HCT116 (cell line): ENCODE measurements around the gene KLHDC9. TPM values are rescaled to one million over a fixed set of nuclear protein-coding genes. Genes with fewer than 3 reads are reported as not detected.

Experiments used
- ATAC-seq: fragments of 200-7000 bp; cut with Tn5 transposase; 2 replicates; pipeline ENCODE4 v1.9.1; 2020; ENCODE audit warnings: mild to moderate bottlenecking, moderate library complexity
- BruUV-seq: library from RNA; stranded (reverse); fragments of 400-500 nt; replicated peaks from 2 replicates; lab custom pipeline; 2021; lab: Mats Ljungman, UMichigan
- CTCF ChIA-PET: fragments of 300-600 bp; sonication (Branson Sonifier 250); formaldehyde crosslinking; loops from one replicate; lab custom pipeline; 2021; ENCODE audit warnings: antibody characterized with exemption; lab: Charles Lee
- POLR2A ChIA-PET: fragments of 300-600, 350-600 bp; sonication (Branson Sonifier 250); formaldehyde crosslinking; loops from one replicate; lab custom pipeline; 2021; ENCODE audit warnings: antibody characterized with exemption; lab: Charles Lee
- RAD21 ChIA-PET, 2 experiments: fragments of 300-600 bp; sonication (Branson Sonifier 250); formaldehyde crosslinking; loops; one replicate each; lab custom pipeline; 2023; ENCODE audit warnings: low total read pairs in 2 of 2; ENCODE audit not compliant: uncharacterized antibody in 2 of 2, unreplicated experiment in 2 of 2, low non-redundant PET in 1 of 2; lab: Charles Lee
- DNase-seq: peaks from one replicate; pipeline ENCODE4 v3.0.0-alpha.2; 2010; ENCODE audit warnings: low read depth, low spot score
- H2AFZ ChIP-seq: fragments of 200-600 bp; shearing (Covaris generic), sonication (generic); 2 replicates; pipeline ENCODE4 v1.6.1; 2017; ENCODE audit warnings: low read depth, mixed run types, mixed read lengths, antibody characterized with exemption, low read length; ENCODE audit not compliant: poor library complexity, severe bottlenecking
- H3K27ac ChIP-seq: 2 replicates; pipeline ENCODE4 v1.5.1; 2012; ENCODE audit warnings: low read depth, low read length
- H3K27me3 ChIP-seq: fragments of 200-600 bp; sonication (generic); 2 replicates; pipeline ENCODE4 v1.6.1; 2016; ENCODE audit warnings: mixed run types, low read length, mixed read lengths; ENCODE audit not compliant: insufficient read depth
- H3K36me3 ChIP-seq, 2 experiments: fragments of 200-500 bp in 1 of 2; fragments of 200-600 bp in 1 of 2; sonication (Bioruptor generic) in 1 of 2; sonication (generic) in 1 of 2; 2 replicates each; pipeline versions ENCODE4 v1.5.1 to v1.6.1; 2014 to 2016; ENCODE audit warnings: low read length in 2 of 2, inconsistent platforms in 1 of 2, mixed read lengths in 1 of 2, mixed run types in 1 of 2; ENCODE audit not compliant: insufficient read depth in 2 of 2, control insufficient read depth in 1 of 2
- H3K4me1 ChIP-seq, 2 experiments: fragments of 200-600 bp in 1 of 2; sonication (generic) in 1 of 2; 2 replicates each; pipeline versions ENCODE4 v1.5.1 to v1.6.1; 2012 to 2017; ENCODE audit warnings: low read length in 2 of 2, inconsistent platforms in 1 of 2, mild to moderate bottlenecking in 1 of 2, mixed read lengths in 1 of 2, mixed run types in 1 of 2, moderate library complexity in 1 of 2; ENCODE audit not compliant: insufficient read depth in 2 of 2, control insufficient read depth in 1 of 2
- H3K4me2 ChIP-seq: fragments of 200-600 bp; sonication (generic); 2 replicates; pipeline ENCODE4 v1.6.1; 2017; ENCODE audit warnings: mixed run types, low read length, mixed read lengths
- H3K4me3 ChIP-seq, 2 experiments: fragments of 200-600 bp in 1 of 2; sonication (generic) in 1 of 2; replicated peaks in 1 of 2; 2 replicates each; pipeline ENCODE4 v1.5.1; 2011 to 2016; ENCODE audit warnings: low read length in 2 of 2, control low read depth in 1 of 2, low read depth in 1 of 2, mild to moderate bottlenecking in 1 of 2, mixed read lengths in 1 of 2, mixed run types in 1 of 2
- H3K79me2 ChIP-seq: fragments of 200-600 bp; sonication (generic); 2 replicates; pipeline ENCODE4 v1.6.1; 2017; ENCODE audit warnings: mild to moderate bottlenecking, mixed run types, low read length, moderate library complexity, mixed read lengths; ENCODE audit not compliant: insufficient read depth
- H3K9ac ChIP-seq: fragments of 200-600 bp; sonication (generic); 2 replicates; pipeline ENCODE4 v1.6.1; 2016; ENCODE audit warnings: low read length, mixed read lengths
- H3K9me2 ChIP-seq: fragments of 200-600 bp; sonication (generic), shearing (Covaris generic); 2 replicates; pipeline ENCODE4 v1.6.1; 2017; ENCODE audit warnings: mixed run types, mild to moderate bottlenecking, moderate library complexity; ENCODE audit not compliant: insufficient read depth
- H3K9me3 ChIP-seq, 2 experiments: fragments of 200-500 bp in 1 of 2; fragments of 200-600 bp in 1 of 2; sonication (Bioruptor generic) in 1 of 2; sonication (generic) in 1 of 2; 2 replicates each; pipeline ENCODE4 v1.6.1; 2014 to 2017; ENCODE audit warnings: low read length in 2 of 2, mixed read lengths in 2 of 2, inconsistent platforms in 1 of 2, low read depth in 1 of 2, mild to moderate bottlenecking in 1 of 2, mixed run types in 1 of 2, moderate library complexity in 1 of 2; ENCODE audit not compliant: control insufficient read depth in 1 of 2, insufficient read depth in 1 of 2
- H4K20me1 ChIP-seq: fragments of 200-600 bp; sonication (generic), shearing (Covaris generic); 2 replicates; pipeline ENCODE4 v1.6.1; 2017; ENCODE audit warnings: mixed run types, mild to moderate bottlenecking, moderate library complexity; ENCODE audit not compliant: insufficient read depth
- CEBPB ChIP-seq: IDR thresholded peaks from 2 replicates; pipeline ENCODE4 v1.6.1; 2012; ENCODE audit warnings: low read depth
- FOSL1 ChIP-seq: IDR thresholded peaks from 2 replicates; pipeline ENCODE4 v1.6.1; 2012; ENCODE audit warnings: low read depth
- JUND ChIP-seq: IDR thresholded peaks from 2 replicates; pipeline ENCODE4 v1.6.1; 2012
- POLR2A ChIP-seq: IDR thresholded peaks from 2 replicates; pipeline ENCODE4 v1.7.0; 2011; ENCODE audit warnings: borderline replicate concordance; ENCODE audit not compliant: insufficient read depth, insufficient read length; ENCODE audit errors: extremely low read depth
- POLR2AphosphoS5 ChIP-seq: IDR thresholded peaks from 2 replicates; pipeline ENCODE4 v1.6.1; 2011; ENCODE audit warnings: mild to moderate bottlenecking, low read depth, low read length, moderate library complexity
- RAD21 ChIP-seq: IDR thresholded peaks from 2 replicates; pipeline ENCODE4 v1.6.1; 2012; ENCODE audit warnings: low read depth, mild to moderate bottlenecking
- SIN3A ChIP-seq: IDR thresholded peaks from 2 replicates; pipeline ENCODE4 v1.6.1; 2012; ENCODE audit warnings: low read depth
- SP1 ChIP-seq: IDR thresholded peaks from 2 replicates; pipeline ENCODE4 v1.6.1; 2012; ENCODE audit warnings: low read depth
- TCF7L2 ChIP-seq: IDR thresholded peaks from 2 replicates; pipeline ENCODE4 v1.7.0; 2011; ENCODE audit warnings: borderline replicate concordance, inconsistent platforms; ENCODE audit not compliant: insufficient read depth, insufficient read length; ENCODE audit errors: extremely low read depth
- YY1 ChIP-seq: IDR thresholded peaks from 2 replicates; pipeline ENCODE4 v1.6.1; 2011; ENCODE audit warnings: low read length, low read depth, moderate library complexity, mild to moderate bottlenecking; ENCODE audit not compliant: insufficient replicate concordance; ENCODE audit errors: extremely low read depth
- ZFX ChIP-seq: fragments of 450-650 bp; IDR thresholded peaks from 2 replicates; pipeline ENCODE4 v1.6.1; 2017
- ZNF274 ChIP-seq: fragments of 200-500 bp; sonication (Bioruptor generic); IDR thresholded peaks from 2 replicates; pipeline ENCODE4 v1.6.1; 2014; ENCODE audit warnings: mild to moderate bottlenecking, low read depth, low read length, inconsistent platforms
- intact Hi-C: fragments of 100-400 bp; cut with micrococcal nuclease; formaldehyde crosslinking; loops from 2 replicates; pipeline ENCODE4 v1.10.0; 2022
- total RNA-seq: library from RNA; stranded (reverse); gene quantifications from one replicate; pipeline ENCODE4 v1.2.1, GENCODE V29; 2021; ENCODE audit not compliant: unreplicated experiment
- TF ChIP-seq, protein P1 (sequence below): IDR thresholded peaks from 2 replicates; pipeline ENCODE4 v1.6.1; 2011; ENCODE audit warnings: mild to moderate bottlenecking, low read length, moderate library complexity; ENCODE audit not compliant: insufficient replicate concordance; ENCODE audit errors: extremely low read depth
- TF ChIP-seq, protein P2 (sequence below): IDR thresholded peaks from 2 replicates; pipeline ENCODE4 v1.6.1; 2012; ENCODE audit warnings: low read depth
- TF ChIP-seq, protein P3 (sequence below): IDR thresholded peaks from 2 replicates; pipeline ENCODE4 v1.6.1; 2012

Gene KLHDC9
- total RNA-seq, 1 experiment from 2014 or later = 1.4 TPM

DNA sequence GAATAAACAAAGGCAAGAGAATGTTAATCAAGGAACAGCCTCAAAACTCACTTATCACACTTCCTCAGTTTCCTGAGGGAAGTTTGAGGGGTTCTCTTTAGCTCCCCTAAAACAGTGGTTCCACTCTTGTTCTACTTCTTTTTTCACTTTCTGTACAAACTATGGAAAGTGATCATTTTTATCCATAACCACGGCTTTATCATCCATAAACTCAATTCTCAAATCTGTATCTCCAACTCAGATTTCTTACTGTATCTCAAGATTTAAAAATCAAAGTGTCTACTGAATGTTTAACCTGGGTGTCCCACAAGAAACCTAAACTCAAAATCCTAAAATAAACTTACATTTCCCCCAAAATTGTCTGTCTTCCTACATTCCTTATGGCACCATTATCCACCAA, 15.8 kb downstream of the KLHDC9 start:
- CTCF ChIA-PET = no interaction called here
- RAD21 ChIA-PET = no interaction called here
- H3K27me3 ChIP-seq = no peaks in the 10 kb centered on the region
- ATAC-seq = no peak
- peak overlapping the region; percentile 84; the same call in 1 of the 2 replicates for H3K4me2 ChIP-seq
- no peaks in the 10 kb centered on the region for H3K9me2 ChIP-seq
- H3K36me3 ChIP-seq = peaks cover 0 to 21% of the 10 kb centered on the region in 2 experiments; a peak in 1 of 4 replicates
- H3K4me3 ChIP-seq = no peak overlapping the region
- intact Hi-C loops = no loop called here
- BruUV-seq = no TSS peak
- POLR2A ChIA-PET = no interaction called here
- DNase-seq = no peak
- H4K20me1 ChIP-seq = peaks cover 15% of the 10 kb centered on the region; the same call in 1 of the 2 replicates
- peaks cover 27 to 46% of the 10 kb centered on the region in 2 experiments for H3K4me1 ChIP-seq
- H3K9me3 ChIP-seq = no peaks in the 10 kb centered on the region
- no peak overlapping the region for H2AFZ ChIP-seq
- TF ChIP-seq YY1 (no peak), TCF7L2 (no peak), CEBPB (no peak), RAD21 (no peak), FOSL1 (no peak), SP1 (no peak), ZFX (no peak), ZNF274 (no peak), JUND (no peak), SIN3A (no peak), POLR2A (no peak), POLR2AphosphoS5 (no peak)
- TF ChIP-seq, protein P1, sequence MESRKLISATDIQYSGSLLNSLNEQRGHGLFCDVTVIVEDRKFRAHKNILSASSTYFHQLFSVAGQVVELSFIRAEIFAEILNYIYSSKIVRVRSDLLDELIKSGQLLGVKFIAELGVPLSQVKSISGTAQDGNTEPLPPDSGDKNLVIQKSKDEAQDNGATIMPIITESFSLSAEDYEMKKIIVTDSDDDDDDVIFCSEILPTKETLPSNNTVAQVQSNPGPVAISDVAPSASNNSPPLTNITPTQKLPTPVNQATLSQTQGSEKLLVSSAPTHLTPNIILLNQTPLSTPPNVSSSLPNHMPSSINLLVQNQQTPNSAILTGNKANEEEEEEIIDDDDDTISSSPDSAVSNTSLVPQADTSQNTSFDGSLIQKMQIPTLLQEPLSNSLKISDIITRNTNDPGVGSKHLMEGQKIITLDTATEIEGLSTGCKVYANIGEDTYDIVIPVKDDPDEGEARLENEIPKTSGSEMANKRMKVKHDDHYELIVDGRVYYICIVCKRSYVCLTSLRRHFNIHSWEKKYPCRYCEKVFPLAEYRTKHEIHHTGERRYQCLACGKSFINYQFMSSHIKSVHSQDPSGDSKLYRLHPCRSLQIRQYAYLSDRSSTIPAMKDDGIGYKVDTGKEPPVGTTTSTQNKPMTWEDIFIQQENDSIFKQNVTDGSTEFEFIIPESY = no peak
- TF ChIP-seq, protein P2, sequence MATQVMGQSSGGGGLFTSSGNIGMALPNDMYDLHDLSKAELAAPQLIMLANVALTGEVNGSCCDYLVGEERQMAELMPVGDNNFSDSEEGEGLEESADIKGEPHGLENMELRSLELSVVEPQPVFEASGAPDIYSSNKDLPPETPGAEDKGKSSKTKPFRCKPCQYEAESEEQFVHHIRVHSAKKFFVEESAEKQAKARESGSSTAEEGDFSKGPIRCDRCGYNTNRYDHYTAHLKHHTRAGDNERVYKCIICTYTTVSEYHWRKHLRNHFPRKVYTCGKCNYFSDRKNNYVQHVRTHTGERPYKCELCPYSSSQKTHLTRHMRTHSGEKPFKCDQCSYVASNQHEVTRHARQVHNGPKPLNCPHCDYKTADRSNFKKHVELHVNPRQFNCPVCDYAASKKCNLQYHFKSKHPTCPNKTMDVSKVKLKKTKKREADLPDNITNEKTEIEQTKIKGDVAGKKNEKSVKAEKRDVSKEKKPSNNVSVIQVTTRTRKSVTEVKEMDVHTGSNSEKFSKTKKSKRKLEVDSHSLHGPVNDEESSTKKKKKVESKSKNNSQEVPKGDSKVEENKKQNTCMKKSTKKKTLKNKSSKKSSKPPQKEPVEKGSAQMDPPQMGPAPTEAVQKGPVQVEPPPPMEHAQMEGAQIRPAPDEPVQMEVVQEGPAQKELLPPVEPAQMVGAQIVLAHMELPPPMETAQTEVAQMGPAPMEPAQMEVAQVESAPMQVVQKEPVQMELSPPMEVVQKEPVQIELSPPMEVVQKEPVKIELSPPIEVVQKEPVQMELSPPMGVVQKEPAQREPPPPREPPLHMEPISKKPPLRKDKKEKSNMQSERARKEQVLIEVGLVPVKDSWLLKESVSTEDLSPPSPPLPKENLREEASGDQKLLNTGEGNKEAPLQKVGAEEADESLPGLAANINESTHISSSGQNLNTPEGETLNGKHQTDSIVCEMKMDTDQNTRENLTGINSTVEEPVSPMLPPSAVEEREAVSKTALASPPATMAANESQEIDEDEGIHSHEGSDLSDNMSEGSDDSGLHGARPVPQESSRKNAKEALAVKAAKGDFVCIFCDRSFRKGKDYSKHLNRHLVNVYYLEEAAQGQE = no peak
- TF ChIP-seq, protein P3, sequence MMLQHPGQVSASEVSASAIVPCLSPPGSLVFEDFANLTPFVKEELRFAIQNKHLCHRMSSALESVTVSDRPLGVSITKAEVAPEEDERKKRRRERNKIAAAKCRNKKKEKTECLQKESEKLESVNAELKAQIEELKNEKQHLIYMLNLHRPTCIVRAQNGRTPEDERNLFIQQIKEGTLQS = no peak
- no peak overlapping the region for H3K27ac ChIP-seq
- no peak overlapping the region for H3K9ac ChIP-seq
- H3K79me2 ChIP-seq = peaks cover 100% of the 10 kb centered on the region
